IPS-18c (cell line): ENCODE results near the gene GTPBP6.
"Not testable (repeated sequence)": the region's sequence is repeated elsewhere in the genome, so short reads cannot be mapped to it uniquely, and the experiment has no call there.

ENCODE experiments used
- H3K4me3 ChIP-seq: 2 replicates; pipeline ENCODE4 v1.7.0; 2013; ENCODE audit warnings: low read depth, mild to moderate bottlenecking, low read length, moderate library complexity; ENCODE audit not compliant: insufficient read depth
- H3K9me3 ChIP-seq: one replicate; pipeline ENCODE4 v1.6.1; 2013; ENCODE audit warnings: mild to moderate bottlenecking, low read length, moderate library complexity; ENCODE audit not compliant: control insufficient read depth, insufficient read depth

The GTPBP6 gene

GRCh38 chrX:264634-265455 is 53.8 kb downstream of the GTPBP6 start:
- no peaks in the 10 kb centered on the region for H3K9me3 ChIP-seq
- H3K4me3 ChIP-seq: no peak overlapping the region

GRCh38 chrX:264006-264405 is 54.6 kb downstream of the GTPBP6 start:
- not testable (repeated sequence) for H3K4me3 ChIP-seq, H3K9me3 ChIP-seq

- H3K9me3 ChIP-seq: no peaks in the 10 kb centered on the region
Observed at GRCh38 chrX:262381-262909, 56.2 kb downstream of the GTPBP6 start.

GRCh38 chrX:261919-262352 is 56.7 kb downstream of the GTPBP6 start:
- Histone ChIP-seq H3K4me3 (no peak overlapping the region), H3K9me3 (no peaks in the 10 kb centered on the region)

More at GRCh38 chrX:262381-262909, 56.2 kb downstream of the GTPBP6 start:
- H3K4me3 ChIP-seq: no peak overlapping the region

- Histone ChIP-seq H3K4me3 (no peak overlapping the region), H3K9me3 (no peaks in the 10 kb centered on the region)
Observed at GRCh38 chrX:261167-261918, 57.3 kb downstream of the GTPBP6 start.

GRCh38 chrX:259692-260355 is 58.8 kb downstream of the GTPBP6 start:
- peaks cover 2% of the 10 kb centered on the region for H3K9me3 ChIP-seq
- no peak overlapping the region for H3K4me3 ChIP-seq

- no peak overlapping the region for H3K4me3 ChIP-seq
- peaks cover 4% of the 10 kb centered on the region for H3K9me3 ChIP-seq
Observed at GRCh38 chrX:258291-259040, 60.1 kb downstream of the GTPBP6 start.

GRCh38 chrX:257681-258289 is 60.8 kb downstream of the GTPBP6 start:
- peaks cover 4% of the 10 kb centered on the region for H3K9me3 ChIP-seq
- H3K4me3 ChIP-seq: no peak overlapping the region

- H3K9me3 ChIP-seq, H3K4me3 ChIP-seq: not testable (repeated sequence)
Observed at GRCh38 chrX:257054-257453, 61.5 kb downstream of the GTPBP6 start.

GRCh38 chrX:255923-256331 is 62.7 kb downstream of the GTPBP6 start:
- Histone ChIP-seq H3K4me3 (no peak overlapping the region), H3K9me3 (peaks cover 4% of the 10 kb centered on the region)
